OCI-LY7 (cell line): Measurements from ENCODE around the gene RRAS.

Source experiments
- CTCF ChIP-seq: fragments of 200-600 bp; sonication (generic); conservative IDR thresholded peaks from 2 replicates; pipeline ENCODE4 v1.5.1; 2014; ENCODE audit warnings: mild to moderate bottlenecking, antibody characterized with exemption, low read length, moderate library complexity, mixed read lengths
- EZH2phosphoT487 ChIP-seq: fragments of 200-600 bp; sonication (generic); IDR thresholded peaks from 2 replicates; pipeline ENCODE4 v1.6.1; 2018; ENCODE audit warnings: low read depth, borderline replicate concordance, mild to moderate bottlenecking, mixed run types, antibody characterized with exemption, low read length, moderate library complexity, mixed read lengths

- TF ChIP-seq CTCF = no peak
- no peak for TF ChIP-seq EZH2phosphoT487
Observed at GRCh38 chr19:49682274-49682673, 42.3 kb upstream of the RRAS start.
